ENCODE results near the gene HLA-DPB1. TPM values are rescaled to one million over a fixed set of nuclear protein-coding genes. Genes with fewer than 3 reads are reported as not detected.

HLA-DPB1 gene
- total RNA-seq, 1 donor from 2014 or later = 13.5 TPM

DNA sequence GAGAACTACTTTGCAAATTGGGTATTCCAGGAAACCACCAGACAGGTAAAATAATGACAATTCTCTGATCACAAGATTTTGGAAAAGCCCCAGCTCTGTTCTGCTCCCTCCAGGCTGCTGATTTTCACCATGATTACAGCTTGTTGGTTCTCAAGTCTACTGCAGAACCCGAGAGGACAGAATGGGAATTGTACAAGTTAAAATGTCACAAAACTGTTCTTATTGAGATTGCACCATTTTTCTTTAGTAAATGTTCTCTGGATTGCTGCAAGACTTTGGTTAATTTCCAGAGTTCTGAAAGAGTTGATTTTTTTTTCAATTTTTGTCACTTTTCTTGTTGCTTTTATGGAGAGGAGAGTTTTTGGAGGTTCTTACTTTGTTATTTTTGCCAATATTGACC lies 39.3 kb upstream of the HLA-DPB1 start:
- Mint-ChIP-seq H3K27me3 (peaks cover 3% of the 10 kb centered on the region), H3K36me3 (ENCODE audit: insufficient read depth) (no peaks in the 10 kb centered on the region)

DNA sequence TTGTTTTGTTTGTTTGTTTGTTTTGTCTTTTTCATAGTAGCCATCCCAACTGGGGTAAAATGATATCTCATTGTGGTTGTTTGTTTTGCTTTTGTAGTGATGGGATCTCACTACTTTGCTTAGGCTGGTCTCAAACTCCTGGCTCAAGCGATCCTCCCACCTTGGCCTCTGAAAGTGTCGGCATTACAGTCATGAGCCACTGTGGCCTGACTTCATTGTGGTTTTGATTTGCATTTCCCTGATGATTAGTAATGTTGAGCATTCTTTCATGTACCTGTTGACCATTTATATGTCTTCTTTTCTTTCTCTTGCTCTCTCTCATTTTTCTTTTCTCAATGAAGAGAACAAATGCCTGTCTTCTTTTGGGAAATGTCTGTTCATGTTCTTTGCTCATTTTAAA lies 35.6 kb upstream of the HLA-DPB1 start:
- DNase-seq (ENCODE audit: low spot score, unreplicated experiment) = no peak
- Mint-ChIP-seq H3K36me3 (ENCODE audit: insufficient read depth) (no peaks in the 10 kb centered on the region), H3K4me1 (ENCODE audit: low read depth) (no peaks in the 10 kb centered on the region), H3K9me3 (ENCODE audit: low read depth) (peaks cover 11% of the 10 kb centered on the region), H3K27me3 (no peaks in the 10 kb centered on the region), H3K27ac (no peak overlapping the region), H3K4me3 (ENCODE audit: low read depth) (no peak overlapping the region)
- TF ChIP-seq, protein P1, sequence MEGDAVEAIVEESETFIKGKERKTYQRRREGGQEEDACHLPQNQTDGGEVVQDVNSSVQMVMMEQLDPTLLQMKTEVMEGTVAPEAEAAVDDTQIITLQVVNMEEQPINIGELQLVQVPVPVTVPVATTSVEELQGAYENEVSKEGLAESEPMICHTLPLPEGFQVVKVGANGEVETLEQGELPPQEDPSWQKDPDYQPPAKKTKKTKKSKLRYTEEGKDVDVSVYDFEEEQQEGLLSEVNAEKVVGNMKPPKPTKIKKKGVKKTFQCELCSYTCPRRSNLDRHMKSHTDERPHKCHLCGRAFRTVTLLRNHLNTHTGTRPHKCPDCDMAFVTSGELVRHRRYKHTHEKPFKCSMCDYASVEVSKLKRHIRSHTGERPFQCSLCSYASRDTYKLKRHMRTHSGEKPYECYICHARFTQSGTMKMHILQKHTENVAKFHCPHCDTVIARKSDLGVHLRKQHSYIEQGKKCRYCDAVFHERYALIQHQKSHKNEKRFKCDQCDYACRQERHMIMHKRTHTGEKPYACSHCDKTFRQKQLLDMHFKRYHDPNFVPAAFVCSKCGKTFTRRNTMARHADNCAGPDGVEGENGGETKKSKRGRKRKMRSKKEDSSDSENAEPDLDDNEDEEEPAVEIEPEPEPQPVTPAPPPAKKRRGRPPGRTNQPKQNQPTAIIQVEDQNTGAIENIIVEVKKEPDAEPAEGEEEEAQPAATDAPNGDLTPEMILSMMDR (IDR thresholded peaks at IDR 0.05; ENCODE audit: unreplicated experiment) = no peak

More for the DNA sequence above, 39.3 kb upstream of the HLA-DPB1 start:
- H3K4me3 Mint-ChIP-seq (ENCODE audit: low read depth) = no peak overlapping the region
- no peaks in the 10 kb centered on the region for H3K4me1 Mint-ChIP-seq (ENCODE audit: low read depth)
- no peak for DNase-seq (ENCODE audit: low spot score, unreplicated experiment)
- TF ChIP-seq, protein P1 (IDR thresholded peaks at IDR 0.05; ENCODE audit: unreplicated experiment) = no peak
- peaks cover 7% of the 10 kb centered on the region for H3K9me3 Mint-ChIP-seq (ENCODE audit: low read depth)
- H3K27ac Mint-ChIP-seq = no peak overlapping the region

DNA sequence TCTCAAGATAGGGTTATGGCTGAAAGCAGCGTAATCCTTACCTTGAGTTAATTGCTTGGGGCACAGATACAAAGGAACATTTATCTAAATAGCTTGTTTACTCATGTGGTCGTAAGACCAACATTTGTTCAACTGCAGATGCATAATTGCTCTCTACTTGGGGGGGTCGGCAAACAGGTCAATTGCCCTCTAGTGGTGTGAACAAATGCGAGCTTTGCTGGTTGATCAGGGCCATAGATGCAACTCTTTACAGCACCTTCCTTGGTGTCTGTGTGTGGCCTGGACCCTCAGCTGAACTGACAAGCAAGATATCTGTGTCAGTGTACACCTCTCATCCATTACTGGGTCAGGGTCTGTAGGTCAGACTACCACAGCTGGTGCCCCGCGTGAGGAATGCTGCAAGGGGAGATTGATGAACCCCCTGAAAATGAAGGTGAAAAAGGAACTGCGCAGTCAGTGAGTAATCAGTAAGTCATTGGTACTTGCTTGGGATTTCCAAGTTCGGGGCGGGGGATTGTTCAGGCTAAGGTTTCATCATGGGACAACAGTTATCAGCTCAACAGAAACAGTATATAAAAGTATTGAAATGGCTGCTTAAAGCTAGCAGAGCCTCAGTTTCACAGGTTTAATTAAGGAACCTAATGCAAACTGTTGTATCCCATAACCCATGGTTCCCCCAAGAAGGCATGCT lies 26.3 kb upstream of the HLA-DPB1 start:
- TF ChIP-seq, protein P1 (IDR thresholded peaks at IDR 0.05; ENCODE audit: unreplicated experiment) = peak; percentile 40
- H3K9me3 Mint-ChIP-seq (ENCODE audit: low read depth) = no peaks in the 10 kb centered on the region
- H3K4me1 Mint-ChIP-seq (ENCODE audit: low read depth) = peaks cover 28% of the 10 kb centered on the region
- peaks cover 11% of the 10 kb centered on the region for H3K27me3 Mint-ChIP-seq
- H3K36me3 Mint-ChIP-seq (ENCODE audit: insufficient read depth) = no peaks in the 10 kb centered on the region
- no peak overlapping the region for H3K27ac Mint-ChIP-seq
- no peak overlapping the region for H3K4me3 Mint-ChIP-seq (ENCODE audit: low read depth)
- DNase-seq (ENCODE audit: low spot score, unreplicated experiment) = no peak

DNA sequence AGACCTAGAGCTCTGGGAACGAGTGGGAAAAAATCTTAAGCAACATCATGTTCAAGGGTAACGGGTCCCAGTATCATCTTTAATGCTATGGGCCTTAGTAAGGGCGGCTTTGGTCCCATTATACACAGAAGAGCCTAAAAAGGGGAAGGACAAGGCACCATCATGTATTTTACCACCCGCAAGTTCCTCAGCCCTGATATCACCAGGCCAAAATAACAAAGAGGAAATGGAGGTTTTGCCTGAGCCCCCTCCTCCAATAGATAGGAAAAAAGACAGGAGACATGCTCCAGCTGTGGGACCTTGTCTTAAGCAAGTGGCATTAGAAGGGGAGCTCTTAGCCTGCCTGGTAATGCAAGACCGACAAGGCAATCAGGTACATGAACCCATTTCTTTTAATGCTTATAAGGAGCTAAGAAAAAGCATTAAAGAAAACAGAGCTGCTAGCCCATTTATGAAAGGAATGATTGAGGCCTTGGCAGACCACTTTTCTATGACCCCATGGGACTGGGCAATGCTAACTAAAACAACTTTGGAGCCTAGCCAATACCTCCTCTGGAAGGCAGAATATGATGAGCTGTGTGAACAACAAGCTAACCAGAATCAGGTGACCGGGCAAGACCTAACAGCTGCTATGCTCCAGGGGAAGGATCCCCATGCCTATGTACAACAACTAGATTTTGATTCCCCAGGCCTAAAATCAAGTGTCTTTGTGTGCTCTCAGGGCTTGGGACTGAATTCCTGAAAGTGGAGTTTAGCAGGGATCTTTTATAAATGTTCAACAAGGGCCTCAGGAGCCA lies 25.6 kb upstream of the HLA-DPB1 start:
- no peak overlapping the region for H3K4me3 Mint-ChIP-seq (ENCODE audit: low read depth)
- H3K9me3 Mint-ChIP-seq (ENCODE audit: low read depth) = no peaks in the 10 kb centered on the region
- H3K4me1 Mint-ChIP-seq (ENCODE audit: low read depth) = peaks cover 28% of the 10 kb centered on the region
- peaks cover 11% of the 10 kb centered on the region for H3K27me3 Mint-ChIP-seq
- DNase-seq (ENCODE audit: low spot score, unreplicated experiment) = no peak
- no peak overlapping the region for H3K27ac Mint-ChIP-seq
- H3K36me3 Mint-ChIP-seq (ENCODE audit: insufficient read depth) = no peaks in the 10 kb centered on the region
- TF ChIP-seq, protein P1 (IDR thresholded peaks at IDR 0.05; ENCODE audit: unreplicated experiment) = no peak

DNA sequence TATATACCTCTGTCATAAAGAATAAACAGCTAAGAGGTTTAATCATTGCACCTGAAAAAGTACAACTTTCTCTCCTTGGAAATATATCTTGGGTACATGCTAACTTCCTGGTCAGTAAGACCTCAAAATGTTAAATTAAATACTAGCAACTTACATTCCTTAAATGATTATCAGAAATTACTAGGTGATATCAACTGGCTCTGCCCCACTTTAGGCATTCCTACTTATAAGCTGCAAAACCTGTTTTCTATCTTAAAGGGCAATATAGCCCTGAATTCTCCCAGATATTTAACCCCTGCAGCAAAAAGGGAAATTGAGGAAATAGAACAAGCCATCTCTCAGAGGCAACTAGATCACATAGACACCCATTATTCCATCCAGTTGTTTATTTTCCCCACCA lies 23.2 kb upstream of the HLA-DPB1 start:
- Mint-ChIP-seq H3K4me3 (ENCODE audit: low read depth) (no peak overlapping the region), H3K27ac (peak overlapping the region; percentile 70), H3K36me3 (ENCODE audit: insufficient read depth) (no peaks in the 10 kb centered on the region), H3K27me3 (peaks cover 17% of the 10 kb centered on the region), H3K4me1 (ENCODE audit: low read depth) (peaks cover 28% of the 10 kb centered on the region), H3K9me3 (ENCODE audit: low read depth) (no peaks in the 10 kb centered on the region)
- DNase-seq (ENCODE audit: low spot score, unreplicated experiment) = no peak
- TF ChIP-seq, protein P1 (IDR thresholded peaks at IDR 0.05; ENCODE audit: unreplicated experiment) = no peak

All from progenitor cell of endocrine pancreas (in vitro differentiated cells).